ENCODE results near the gene ITPK1. TPM values are rescaled to one million over a fixed set of nuclear protein-coding genes. Genes with fewer than 3 reads are reported as not detected.
A peak's percentile ranks its signal among the peaks of the same experiment; 100 is the strongest.

The ITPK1 gene
- total and polyA plus RNA-seq, 5 donors from 2014 or later = 19.5 to 54.1 (median 22.1) TPM

- H3K27me3 ChIP-seq (ENCODE audit: control insufficient read depth, insufficient read depth, low read length) = no peaks in the 10 kb centered on the region
- Mint-ChIP-seq H3K36me3 (peaks cover 17% of the 10 kb centered on the region), H3K9me3 (no peaks in the 10 kb centered on the region), H3K27ac (peak overlapping the region in 1 of 3 donors; percentile 67), H3K4me1 (peaks cover 0 to 34% (median 25%) of the 10 kb centered on the region in 4 donors), H3K4me3 (no peak overlapping the region), H3K27me3 (no peaks in the 10 kb centered on the region)
- no peak overlapping the region for H3K27ac ChIP-seq (ENCODE audit: insufficient read depth, low read length, poor library complexity, severe bottlenecking)
- peaks cover 7% of the 10 kb centered on the region for H3K36me3 ChIP-seq (ENCODE audit: control insufficient read depth, insufficient read depth, low read length)
- no peak for DNase-seq
- no peaks in the 10 kb centered on the region for H3K9me3 ChIP-seq (ENCODE audit: control insufficient read depth in 2 of 2, low read length in 2 of 2)
- no peak for ATAC-seq (ENCODE audit: low read depth in 2 of 2)
- H3K4me3 ChIP-seq (ENCODE audit: low read depth, low read length) = no peak overlapping the region
- H3K4me1 ChIP-seq (ENCODE audit: control insufficient read depth, insufficient read depth, low read length, poor library complexity, severe bottlenecking) = no peaks in the 10 kb centered on the region
Observed at GRCh38 chr14:93016275-93016845, 99.4 kb downstream of the ITPK1 start.

- Mint-ChIP-seq H3K36me3 (peaks cover 15% of the 10 kb centered on the region), H3K27me3 (no peaks in the 10 kb centered on the region), H3K9me3 (no peaks in the 10 kb centered on the region), H3K27ac (no peak overlapping the region), H3K4me3 (no peak overlapping the region), H3K4me1 (peaks cover 0 to 32% (median 20%) of the 10 kb centered on the region in 4 donors)
- Histone ChIP-seq H3K27ac (ENCODE audit: insufficient read depth, low read length, poor library complexity, severe bottlenecking) (no peak overlapping the region), H3K36me3 (ENCODE audit: control insufficient read depth, insufficient read depth, low read length) (peaks cover 7% of the 10 kb centered on the region), H3K27me3 (ENCODE audit: control insufficient read depth, insufficient read depth, low read length) (no peaks in the 10 kb centered on the region), H3K9me3 (ENCODE audit: control insufficient read depth in 2 of 2, low read length in 2 of 2) (no peaks in the 10 kb centered on the region), H3K4me3 (ENCODE audit: low read depth, low read length) (no peak overlapping the region), H3K4me1 (ENCODE audit: control insufficient read depth, insufficient read depth, low read length, poor library complexity, severe bottlenecking) (no peaks in the 10 kb centered on the region)
- DNase-seq (no peak), ATAC-seq (ENCODE audit: low read depth in 2 of 2) (no peak)
Observed at GRCh38 chr14:93015505-93015904, 100.2 kb downstream of the ITPK1 start.

DNA sequence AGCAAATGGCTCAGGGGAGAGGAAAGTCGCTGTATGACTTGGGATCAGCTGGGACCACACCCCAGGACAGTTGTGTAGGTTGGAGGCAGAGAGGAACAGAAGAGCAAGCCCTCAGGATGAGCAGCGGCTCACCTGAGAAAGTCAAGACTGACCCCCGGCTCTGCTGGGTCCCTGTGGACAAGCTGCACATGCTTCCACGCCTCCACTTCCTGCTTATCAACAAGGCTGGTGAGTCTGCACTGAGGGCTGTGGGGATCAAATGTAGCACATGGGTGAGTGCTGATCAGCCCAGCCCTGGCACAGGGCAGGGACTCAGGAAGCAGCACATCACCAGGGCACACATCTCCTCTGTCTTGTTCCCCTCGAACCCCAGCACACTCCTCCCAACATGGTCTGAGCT, 100.7 kb downstream of the ITPK1 start:
- no peak overlapping the region for H3K4me3 ChIP-seq (ENCODE audit: low read depth, low read length)
- Mint-ChIP-seq H3K27me3 (no peaks in the 10 kb centered on the region), H3K36me3 (peaks cover 12% of the 10 kb centered on the region), H3K9me3 (no peaks in the 10 kb centered on the region), H3K27ac (peak overlapping the region in 1 of 3 donors; percentile 62), H3K4me1 (peaks cover 0 to 32% (median 19%) of the 10 kb centered on the region in 4 donors), H3K4me3 (no peak overlapping the region)
- H3K4me1 ChIP-seq (ENCODE audit: control insufficient read depth, insufficient read depth, low read length, poor library complexity, severe bottlenecking) = no peaks in the 10 kb centered on the region
- H3K27me3 ChIP-seq (ENCODE audit: control insufficient read depth, insufficient read depth, low read length) = no peaks in the 10 kb centered on the region
- peaks cover 7% of the 10 kb centered on the region for H3K36me3 ChIP-seq (ENCODE audit: control insufficient read depth, insufficient read depth, low read length)
- ATAC-seq (ENCODE audit: low read depth in 2 of 2) = no peak
- no peak overlapping the region for H3K27ac ChIP-seq (ENCODE audit: insufficient read depth, low read length, poor library complexity, severe bottlenecking)
- DNase-seq = no peak
- H3K9me3 ChIP-seq (ENCODE audit: control insufficient read depth in 2 of 2, low read length in 2 of 2) = no peaks in the 10 kb centered on the region

DNA sequence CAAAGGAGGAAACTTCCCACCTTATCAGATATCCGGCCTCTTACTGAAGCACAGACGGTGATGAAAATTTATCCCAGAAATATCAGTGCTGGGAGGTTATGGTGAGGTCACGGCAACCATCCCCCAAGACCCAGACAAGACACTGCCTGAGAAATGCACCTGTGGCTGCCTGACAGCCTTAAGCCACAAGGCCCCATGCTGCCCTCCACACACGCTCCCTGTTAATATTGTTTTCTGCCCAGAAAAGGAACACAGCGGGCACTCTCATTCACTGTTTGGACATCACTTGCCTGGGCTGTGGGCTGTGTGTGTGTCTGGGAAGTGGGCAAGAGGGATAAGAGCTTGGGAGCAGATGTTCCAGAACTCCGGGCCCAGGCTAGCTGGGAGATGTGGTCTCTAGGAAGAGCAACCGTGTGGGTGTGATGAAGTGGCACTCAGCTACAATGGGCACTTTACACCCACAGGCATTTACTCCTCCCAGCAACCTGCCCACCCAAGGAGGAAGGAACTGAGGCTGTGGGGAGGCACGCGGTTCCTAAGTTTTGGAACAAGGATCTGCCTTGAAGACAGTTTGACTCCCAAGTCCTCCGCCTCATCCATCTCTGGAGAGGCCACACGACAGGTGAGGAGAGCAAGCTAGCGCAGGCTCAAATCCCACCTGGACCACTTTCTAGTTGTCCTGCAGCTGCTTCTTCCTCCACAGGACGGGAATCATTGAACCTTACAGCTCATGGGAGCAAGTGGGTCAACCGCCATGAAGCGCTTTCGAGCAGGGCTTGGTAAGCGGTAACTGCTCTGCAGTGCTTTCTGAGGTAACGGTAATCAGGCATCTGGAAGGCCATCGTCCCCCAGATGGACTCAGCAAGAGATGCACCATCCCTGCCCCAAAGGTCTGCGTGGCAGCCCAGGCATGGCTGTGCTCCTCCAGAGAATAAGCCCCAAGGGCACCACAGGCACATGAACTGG, 101.4 kb downstream of the ITPK1 start:
- no peaks in the 10 kb centered on the region for H3K27me3 Mint-ChIP-seq
- Histone ChIP-seq H3K9me3 (ENCODE audit: control insufficient read depth in 2 of 2, low read length in 2 of 2) (no peaks in the 10 kb centered on the region), H3K27me3 (ENCODE audit: control insufficient read depth, insufficient read depth, low read length) (no peaks in the 10 kb centered on the region), H3K27ac (ENCODE audit: insufficient read depth, low read length, poor library complexity, severe bottlenecking) (no peak overlapping the region), H3K4me1 (ENCODE audit: control insufficient read depth, insufficient read depth, low read length, poor library complexity, severe bottlenecking) (no peaks in the 10 kb centered on the region), H3K36me3 (ENCODE audit: control insufficient read depth, insufficient read depth, low read length) (peaks cover 7% of the 10 kb centered on the region), H3K4me3 (ENCODE audit: low read depth, low read length) (no peak overlapping the region)
- no peak overlapping the region for H3K4me3 Mint-ChIP-seq
- H3K36me3 Mint-ChIP-seq = peaks cover 12% of the 10 kb centered on the region
- peak overlapping the region; percentile 62 to 93 (median 82) for H3K27ac Mint-ChIP-seq
- ATAC-seq (ENCODE audit: low read depth in 2 of 2) (no peak), DNase-seq (no peak)
- H3K4me1 Mint-ChIP-seq = peaks cover 0 to 32% (median 19%) of the 10 kb centered on the region in 4 donors
- H3K9me3 Mint-ChIP-seq = no peaks in the 10 kb centered on the region

DNA sequence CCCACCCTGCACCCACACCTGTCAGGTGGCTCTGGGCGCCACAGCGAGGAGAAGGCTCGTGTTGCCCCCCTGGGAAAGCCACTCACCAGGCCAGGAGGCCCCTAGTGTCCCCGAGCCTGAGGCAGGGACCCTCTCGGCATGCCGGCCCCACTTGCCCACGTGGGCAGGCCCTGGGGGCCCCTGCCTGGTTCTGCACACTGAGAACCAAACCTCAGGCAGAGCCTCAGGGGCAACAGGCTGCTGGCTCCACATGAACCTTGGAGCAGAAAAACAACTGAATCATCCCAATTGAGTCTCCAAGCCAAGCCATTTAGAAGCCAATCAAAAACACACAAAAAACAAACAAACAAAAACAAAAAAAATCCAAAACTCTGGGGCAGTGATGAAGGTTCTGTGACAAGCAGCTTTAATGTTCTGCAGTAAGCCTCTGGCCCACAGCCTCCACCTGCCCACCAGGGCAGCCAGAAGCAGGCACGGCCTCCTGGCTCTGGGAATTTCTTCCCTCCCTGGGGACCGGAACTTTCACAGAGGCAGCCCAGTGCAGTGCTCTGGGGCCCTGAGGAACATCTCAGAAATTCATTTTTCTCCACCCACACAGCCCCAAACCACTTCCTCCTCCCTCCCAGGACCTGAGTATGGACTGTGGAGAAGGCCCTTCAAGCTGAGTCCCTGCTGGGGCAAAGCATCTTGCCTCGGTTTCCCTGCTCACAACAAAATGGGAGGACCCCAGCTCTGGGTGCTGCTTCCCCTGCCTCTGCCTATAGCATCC, 102.6 kb downstream of the ITPK1 start:
- Histone ChIP-seq H3K4me1 (ENCODE audit: control insufficient read depth, insufficient read depth, low read length, poor library complexity, severe bottlenecking) (no peaks in the 10 kb centered on the region), H3K36me3 (ENCODE audit: control insufficient read depth, insufficient read depth, low read length) (peaks cover 12% of the 10 kb centered on the region), H3K27me3 (ENCODE audit: control insufficient read depth, insufficient read depth, low read length) (no peaks in the 10 kb centered on the region), H3K27ac (ENCODE audit: insufficient read depth, low read length, poor library complexity, severe bottlenecking) (no peak overlapping the region), H3K4me3 (ENCODE audit: low read depth, low read length) (no peak overlapping the region), H3K9me3 (ENCODE audit: control insufficient read depth in 2 of 2, low read length in 2 of 2) (no peaks in the 10 kb centered on the region)
- peak overlapping the region in 2 of 3 donors; percentile 62 to 93 for H3K27ac Mint-ChIP-seq
- no peak for ATAC-seq (ENCODE audit: low read depth in 2 of 2)
- H3K4me3 Mint-ChIP-seq = peak overlapping the region in 1 of 4 donors; percentile 48
- peaks cover 0 to 33% (median 17%) of the 10 kb centered on the region in 4 donors for H3K4me1 Mint-ChIP-seq
- no peaks in the 10 kb centered on the region for H3K9me3 Mint-ChIP-seq
- no peaks in the 10 kb centered on the region for H3K27me3 Mint-ChIP-seq
- H3K36me3 Mint-ChIP-seq = peaks cover 13% of the 10 kb centered on the region
- no peak for DNase-seq

GRCh38 chr14:93012506-93012905, 103.2 kb downstream of the ITPK1 start:
- H3K27ac ChIP-seq (ENCODE audit: insufficient read depth, low read length, poor library complexity, severe bottlenecking) = no peak overlapping the region
- H3K9me3 ChIP-seq (ENCODE audit: control insufficient read depth in 2 of 2, low read length in 2 of 2) = no peaks in the 10 kb centered on the region
- Mint-ChIP-seq H3K9me3 (no peaks in the 10 kb centered on the region), H3K4me3 (no peak overlapping the region), H3K27me3 (no peaks in the 10 kb centered on the region), H3K36me3 (peaks cover 15% of the 10 kb centered on the region), H3K4me1 (peaks cover 0 to 30% (median 17%) of the 10 kb centered on the region in 4 donors), H3K27ac (peak overlapping the region in 2 of 3 donors; percentile 49 to 62)
- no peak for DNase-seq
- peaks cover 12% of the 10 kb centered on the region for H3K36me3 ChIP-seq (ENCODE audit: control insufficient read depth, insufficient read depth, low read length)
- no peak for ATAC-seq (ENCODE audit: low read depth in 2 of 2)
- H3K27me3 ChIP-seq (ENCODE audit: control insufficient read depth, insufficient read depth, low read length) = no peaks in the 10 kb centered on the region
- H3K4me1 ChIP-seq (ENCODE audit: control insufficient read depth, insufficient read depth, low read length, poor library complexity, severe bottlenecking) = no peaks in the 10 kb centered on the region
- no peak overlapping the region for H3K4me3 ChIP-seq (ENCODE audit: low read depth, low read length)

GRCh38 chr14:93011650-93012325, 103.9 kb downstream of the ITPK1 start:
- no peaks in the 10 kb centered on the region for H3K27me3 Mint-ChIP-seq
- no peaks in the 10 kb centered on the region for H3K4me1 ChIP-seq (ENCODE audit: control insufficient read depth, insufficient read depth, low read length, poor library complexity, severe bottlenecking)
- H3K36me3 Mint-ChIP-seq = peaks cover 11% of the 10 kb centered on the region
- peaks cover 0 to 30% (median 16%) of the 10 kb centered on the region in 4 donors for H3K4me1 Mint-ChIP-seq
- no peaks in the 10 kb centered on the region for H3K9me3 Mint-ChIP-seq
- ATAC-seq (ENCODE audit: low read depth in 2 of 2) (no peak), DNase-seq (no peak)
- no peaks in the 10 kb centered on the region for H3K9me3 ChIP-seq (ENCODE audit: control insufficient read depth in 2 of 2, low read length in 2 of 2)
- no peak overlapping the region for H3K4me3 ChIP-seq (ENCODE audit: low read depth, low read length)
- peaks cover 14% of the 10 kb centered on the region for H3K36me3 ChIP-seq (ENCODE audit: control insufficient read depth, insufficient read depth, low read length)
- H3K27ac Mint-ChIP-seq = peak overlapping the region; percentile 40 to 62 (median 49)
- H3K27me3 ChIP-seq (ENCODE audit: control insufficient read depth, insufficient read depth, low read length) = no peaks in the 10 kb centered on the region
- H3K4me3 Mint-ChIP-seq = no peak overlapping the region
- no peak overlapping the region for H3K27ac ChIP-seq (ENCODE audit: insufficient read depth, low read length, poor library complexity, severe bottlenecking)
